A673 (cell line): ENCODE measurements around the gene DIPK1A. TPM values are rescaled to one million over a fixed set of nuclear protein-coding genes. Genes with fewer than 3 reads are reported as not detected.

Experiments used
- BruUV-seq: library from RNA; stranded (reverse); fragments of 400-500 nt; replicated peaks from 2 replicates; lab custom pipeline; 2021; lab: Mats Ljungman, UMichigan
- CTCF ChIA-PET: fragments of 300-600 bp; sonication (Branson Sonifier 250); formaldehyde crosslinking; loops from one replicate; lab custom pipeline; 2022; ENCODE audit warnings: antibody characterized with exemption; lab: Charles Lee
- POLR2A ChIA-PET: fragments of 300-600 bp; sonication (Branson Sonifier 250); formaldehyde crosslinking; loops from one replicate; lab custom pipeline; 2022; ENCODE audit warnings: antibody characterized with exemption; ENCODE audit not compliant: low non-redundant PET; lab: Charles Lee
- DNase-seq: peaks from one replicate; pipeline ENCODE4 v3.0.0-alpha.2; 2015; ENCODE audit warnings: low spot score
- H3K27ac ChIP-seq: fragments of 200-600 bp; sonication (generic); 2 replicates; pipeline ENCODE4 v1.5.1; 2016; ENCODE audit warnings: mixed run types, low read depth, mild to moderate bottlenecking, mixed read lengths, antibody characterized with exemption, low read length; ENCODE audit not compliant: poor library complexity, severe bottlenecking
- H3K27me3 ChIP-seq: fragments of 200-600 bp; sonication (generic); replicated peaks from 2 replicates; pipeline ENCODE4 v1.6.1; 2017; ENCODE audit warnings: mixed run types, low read depth, mild to moderate bottlenecking, mixed read lengths, antibody characterized with exemption, low read length; ENCODE audit not compliant: insufficient read depth, poor library complexity
- H3K36me3 ChIP-seq: fragments of 200-600 bp; sonication (generic); 2 replicates; pipeline ENCODE4 v1.6.1; 2016; ENCODE audit warnings: mixed run types, mild to moderate bottlenecking, mixed read lengths, antibody characterized with exemption, low read length; ENCODE audit not compliant: insufficient read depth, poor library complexity, severe bottlenecking
- H3K4me1 ChIP-seq: fragments of 200-600 bp; sonication (generic); 2 replicates; pipeline ENCODE4 v1.6.1; 2017; ENCODE audit warnings: mixed run types, mild to moderate bottlenecking, mixed read lengths, antibody characterized with exemption, low read length; ENCODE audit not compliant: insufficient read depth, poor library complexity, severe bottlenecking
- H3K4me3 ChIP-seq: fragments of 200-600 bp; sonication (generic); 2 replicates; pipeline ENCODE4 v1.5.1; 2016; ENCODE audit warnings: low read depth, mixed run types, mild to moderate bottlenecking, mixed read lengths, low read length; ENCODE audit not compliant: poor library complexity, severe bottlenecking
- H3K9me3 ChIP-seq: fragments of 200-600 bp; sonication (generic); 2 replicates; pipeline ENCODE4 v1.6.1; 2016; ENCODE audit warnings: mixed run types, low read depth, mild to moderate bottlenecking, mixed read lengths, antibody characterized with exemption, low read length; ENCODE audit not compliant: poor library complexity, severe bottlenecking
- CTCF ChIP-seq: fragments of 300-800, 200-600 bp; sonication (generic); conservative IDR thresholded peaks from 2 replicates; pipeline ENCODE4 v1.5.1; 2017; ENCODE audit warnings: low read depth, mild to moderate bottlenecking, antibody characterized with exemption, low read length, moderate library complexity, mixed read lengths
- EZH2 ChIP-seq: fragments of 200-600 bp; sonication (generic); IDR thresholded peaks from 2 replicates; pipeline ENCODE4 v1.6.1; 2017; ENCODE audit warnings: borderline replicate concordance, low read depth, mild to moderate bottlenecking, mixed read lengths, antibody characterized with exemption, low read length; ENCODE audit not compliant: poor library complexity, severe bottlenecking
- intact Hi-C: fragments of 100-400 bp; cut with micrococcal nuclease; formaldehyde crosslinking; loops from one replicate; pipeline ENCODE4 v1.10.0; 2022; ENCODE audit not compliant: unreplicated experiment
- total RNA-seq: library from RNA; stranded (reverse); gene quantifications from 2 replicates; pipeline ENCODE4 v1.2.3, GENCODE V29; 2021

Gene DIPK1A
- total RNA-seq, 1 experiment from 2014 or later = 10.9 TPM

- Histone ChIP-seq H3K4me1 (peaks cover 18% of the 10 kb centered on the region), H3K27ac (no peak overlapping the region), H3K9me3 (peaks cover 7% of the 10 kb centered on the region), H3K27me3 (no peaks in the 10 kb centered on the region), H3K36me3 (no peaks in the 10 kb centered on the region), H3K4me3 (no peak overlapping the region)
- POLR2A ChIA-PET = no interaction called here
- CTCF ChIA-PET = interaction anchor here (0.7 kb wide), 1 partner anchor 257 kb away, joined by 4 read pairs; no protein-coding TSS in a partner anchor
- BruUV-seq = no TSS peak
- intact Hi-C loops = no loop called here
- DNase-seq = no peak
- TF ChIP-seq EZH2 = no peak
- no peak for TF ChIP-seq CTCF
Observed at GRCh38 chr1:92874987-92875386, 86.3 kb downstream of the DIPK1A start.

- ChIA-PET POLR2A (no interaction called here), CTCF (no interaction called here)
- BruUV-seq = no TSS peak
- TF ChIP-seq EZH2 (no peak), CTCF (no peak)
- intact Hi-C loops = no loop called here
- H3K9me3 ChIP-seq = peaks cover 7% of the 10 kb centered on the region
- H3K4me1 ChIP-seq = peaks cover 9% of the 10 kb centered on the region
- H3K4me3 ChIP-seq = no peak overlapping the region
- DNase-seq = peak; percentile 9
- no peaks in the 10 kb centered on the region for H3K27me3 ChIP-seq
- H3K36me3 ChIP-seq = no peaks in the 10 kb centered on the region
- no peak overlapping the region for H3K27ac ChIP-seq
Observed at GRCh38 chr1:92872719-92873118, 88.5 kb downstream of the DIPK1A start.

GRCh38 chr1:92870591-92870990 lies 90.7 kb downstream of the DIPK1A start:
- Histone ChIP-seq H3K27ac (no peak overlapping the region), H3K4me1 (no peaks in the 10 kb centered on the region), H3K36me3 (no peaks in the 10 kb centered on the region), H3K27me3 (no peaks in the 10 kb centered on the region), H3K4me3 (no peak overlapping the region), H3K9me3 (peaks cover 7% of the 10 kb centered on the region)
- ChIA-PET CTCF (no interaction called here), POLR2A (interaction anchor here (0.7 kb wide), 1 partner anchor 72 kb away, joined by 3 read pairs; no protein-coding TSS in a partner anchor)
- TF ChIP-seq EZH2 = no peak
- TF ChIP-seq CTCF = no peak
- no TSS peak for BruUV-seq
- DNase-seq = no peak
- intact Hi-C loops = no loop called here
